ENCODE measurements around the gene INSYN2A.

The INSYN2A gene

GRCh38 chr10:127196282-127197153, at the start of gene INSYN2A:
Gene INSYN2A, minus strand, starts transcription at chr10:127196591. Its CDS starts 20,196 bp downstream, at chr10:127176395.
- peak within 1 kb of the TSS; percentile 14 to 34 (median 22) for H3K4me3 ChIP-seq
- no peak within 1 kb of the TSS for H3K27ac ChIP-seq

GRCh38 chr10:127245456-127245855, 49.1 kb upstream of the INSYN2A start:
- Histone ChIP-seq H3K4me3 (no peak overlapping the region), H3K27ac (no peak overlapping the region)

GRCh38 chr10:127243490-127244272, 47.3 kb upstream of the INSYN2A start:
- Histone ChIP-seq H3K4me3 (no peak overlapping the region), H3K27ac (no peak overlapping the region)

GRCh38 chr10:127242914-127243313, 46.5 kb upstream of the INSYN2A start:
- Histone ChIP-seq H3K4me3 (no peak overlapping the region), H3K27ac (no peak overlapping the region)

DNA sequence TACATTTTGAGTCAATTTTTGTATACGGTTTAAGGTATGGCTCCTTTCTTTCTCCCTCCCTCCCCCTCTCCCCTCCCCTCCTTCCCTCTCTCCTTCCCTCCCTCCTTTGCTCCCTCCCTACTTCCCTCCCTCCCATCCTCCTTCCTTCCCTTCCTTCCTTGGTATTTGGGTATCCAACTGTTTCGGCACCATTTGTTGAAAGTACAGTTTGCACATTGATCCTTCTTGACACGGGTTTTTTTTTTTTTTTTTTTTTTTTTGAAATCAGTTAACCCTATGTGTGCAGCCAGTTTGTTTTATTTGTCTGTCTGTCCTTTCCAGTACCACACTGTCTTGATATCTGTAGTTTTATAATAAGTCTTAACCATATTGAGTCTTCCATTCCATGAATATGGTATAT, 39.9 kb upstream of the INSYN2A start:
- Histone ChIP-seq H3K27ac (no peak overlapping the region), H3K4me3 (no peak overlapping the region)

GRCh38 chr10:127234306-127234800, 38.0 kb upstream of the INSYN2A start:
- H3K4me3 ChIP-seq, result no peak overlapping the region

DNA sequence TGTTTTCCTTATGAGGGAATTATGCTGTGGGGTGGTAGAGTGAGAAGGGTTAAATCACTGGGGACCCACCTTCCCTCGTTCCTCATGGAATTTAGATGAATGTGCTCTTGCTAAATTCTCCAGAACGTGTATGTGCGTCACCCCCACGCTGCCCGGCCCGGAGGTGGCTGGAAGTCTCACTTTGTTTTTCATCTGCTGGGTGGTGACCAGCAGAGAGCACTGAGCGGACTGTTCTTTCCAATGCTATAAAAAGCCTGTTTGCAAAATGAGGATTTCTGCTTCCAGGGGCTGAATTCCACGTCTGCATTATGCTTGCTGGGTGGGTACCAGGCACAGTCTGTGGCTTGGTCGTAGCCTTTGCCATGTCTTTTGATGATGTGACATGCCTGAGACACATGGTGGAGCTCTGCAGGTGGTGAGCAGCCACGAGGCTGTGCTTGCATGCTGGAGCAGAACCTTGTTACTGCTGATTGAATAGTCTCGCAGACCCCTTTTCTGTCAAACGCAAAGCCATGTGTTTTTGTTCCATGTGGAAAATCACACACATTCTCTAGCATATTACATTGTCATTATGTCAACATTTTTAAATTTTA, 31.9 kb upstream of the INSYN2A start:
- H3K27ac ChIP-seq, result no peak overlapping the region
- H3K4me3 ChIP-seq, result no peak overlapping the region

More at GRCh38 chr10:127234306-127234800, 38.0 kb upstream of the INSYN2A start:
- H3K27ac ChIP-seq, result no peak overlapping the region

- Histone ChIP-seq H3K27ac (no peak overlapping the region), H3K4me3 (no peak overlapping the region)
These were observed 31.3 kb upstream of the INSYN2A start for GRCh38 chr10:127227663-127228062.

DNA sequence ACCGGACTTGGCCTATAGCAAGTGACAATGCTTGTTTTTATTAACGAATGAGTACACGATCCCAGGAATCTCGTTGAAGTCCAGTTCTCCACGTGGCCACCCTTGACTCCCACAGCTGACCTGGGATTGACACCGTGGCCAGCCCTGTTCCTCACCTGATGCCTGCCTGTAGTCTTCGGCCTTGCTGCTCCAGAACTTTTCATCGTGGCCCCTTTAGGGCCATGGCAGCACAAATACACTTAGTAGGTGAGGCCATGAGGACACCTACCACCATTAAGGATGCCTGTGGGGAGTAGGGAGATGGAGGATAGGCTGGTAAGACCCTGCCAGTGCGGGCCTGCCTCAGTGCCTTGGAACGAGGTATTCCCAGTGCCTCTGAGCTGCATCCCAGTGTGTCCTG, 30.6 kb upstream of the INSYN2A start:
- no peak overlapping the region for H3K27ac ChIP-seq

GRCh38 chr10:127221281-127221680, 24.9 kb upstream of the INSYN2A start:
- Histone ChIP-seq H3K4me3 (no peak overlapping the region), H3K27ac (no peak overlapping the region)

More for the DNA sequence above, 30.6 kb upstream of the INSYN2A start:
- H3K4me3 ChIP-seq, result no peak overlapping the region

DNA sequence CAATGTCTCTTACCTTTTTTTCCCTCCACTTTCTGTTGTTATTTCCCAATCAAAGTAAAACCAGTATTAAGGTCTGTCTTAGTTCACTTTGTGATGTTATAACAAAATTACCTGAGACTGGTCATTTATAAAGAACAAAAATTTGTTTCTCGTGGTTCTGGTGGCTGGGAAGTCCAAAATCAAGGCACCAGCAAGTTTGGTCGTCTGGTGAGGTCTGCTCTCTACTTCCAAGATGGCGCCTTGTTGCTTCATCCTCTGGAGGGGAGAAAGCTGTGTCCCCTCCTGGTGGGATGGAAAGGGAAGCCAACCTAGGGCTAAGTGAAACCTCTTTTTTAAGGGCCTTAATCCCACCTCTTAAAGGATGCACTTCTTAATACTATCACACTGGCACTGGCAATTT, 22.3 kb upstream of the INSYN2A start:
- no peak overlapping the region for H3K27ac ChIP-seq
- no peak overlapping the region for H3K4me3 ChIP-seq

- Histone ChIP-seq H3K4me3 (no peak overlapping the region), H3K27ac (no peak overlapping the region)
These were observed 20.4 kb upstream of the INSYN2A start for GRCh38 chr10:127216786-127217185.

DNA sequence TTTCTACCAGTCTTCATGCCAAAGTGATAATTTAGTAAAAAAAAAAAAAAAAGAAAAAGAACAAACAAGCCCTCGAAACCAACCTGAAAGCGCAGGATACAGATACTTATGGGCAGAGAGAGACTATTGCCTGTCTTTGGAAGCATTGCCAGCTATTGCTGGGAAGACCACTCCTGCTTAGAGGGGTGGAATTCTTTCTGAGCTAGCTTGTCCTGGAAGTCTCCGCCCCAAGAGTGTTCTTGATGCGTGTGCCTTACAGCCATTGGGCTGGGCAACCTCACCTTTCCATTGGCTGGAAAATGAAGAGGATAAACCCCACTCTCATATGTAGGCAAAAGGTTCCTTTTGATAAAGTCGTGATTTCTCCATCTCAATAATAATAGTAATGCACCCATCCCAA, 19.9 kb upstream of the INSYN2A start:
- H3K27ac ChIP-seq, result no peak overlapping the region
- H3K4me3 ChIP-seq, result no peak overlapping the region

- Histone ChIP-seq H3K4me3 (no peak overlapping the region), H3K27ac (no peak overlapping the region)
These were observed 19.5 kb upstream of the INSYN2A start for GRCh38 chr10:127215866-127216265.

DNA sequence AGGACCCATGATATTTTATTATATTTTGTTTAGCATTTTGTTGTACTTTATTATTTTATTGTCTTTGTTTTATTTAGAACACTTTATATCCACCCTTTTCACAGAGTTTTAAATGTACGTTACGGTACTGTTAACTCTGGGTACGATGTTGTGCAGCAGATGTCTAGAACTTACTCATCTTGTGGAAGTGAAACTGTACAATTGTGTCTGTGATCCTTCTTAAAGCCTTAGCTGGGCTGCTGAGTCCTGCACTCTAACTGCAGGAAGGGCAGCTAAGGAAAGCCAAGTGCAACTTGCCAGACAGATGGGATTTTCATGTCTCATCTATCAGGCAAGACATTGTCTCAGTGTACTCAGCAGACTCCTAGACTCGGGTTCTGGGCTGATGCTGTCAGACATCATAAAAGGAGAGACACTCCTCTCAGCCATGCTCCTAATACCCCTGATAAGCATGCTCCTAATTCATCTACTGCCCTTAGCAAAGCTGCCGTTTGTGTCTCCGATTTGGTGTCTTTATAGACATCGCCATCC, 14.6 kb upstream of the INSYN2A start:
- H3K27ac ChIP-seq, result no peak overlapping the region
- H3K4me3 ChIP-seq, result no peak overlapping the region

DNA sequence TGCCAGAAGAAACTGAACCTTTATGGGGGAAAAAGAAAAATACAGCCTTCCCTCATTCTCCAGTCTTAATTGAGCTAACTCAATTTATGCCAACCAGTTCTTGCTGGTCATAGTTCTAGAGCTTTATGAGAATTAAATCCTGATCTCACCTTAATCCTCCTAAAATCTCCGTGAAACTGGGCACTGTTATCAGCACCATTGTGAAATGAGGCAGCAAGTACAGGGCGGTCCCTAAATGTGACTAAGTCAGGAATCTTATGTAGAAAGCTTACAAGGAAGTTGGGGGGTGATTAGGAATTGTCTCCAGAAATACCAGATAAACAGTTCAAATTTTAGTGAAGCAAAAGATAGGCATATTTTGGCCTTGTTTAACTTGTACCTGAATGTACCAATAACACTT, 10.7 kb upstream of the INSYN2A start:
- Histone ChIP-seq H3K4me3 (no peak overlapping the region), H3K27ac (no peak overlapping the region)

DNA sequence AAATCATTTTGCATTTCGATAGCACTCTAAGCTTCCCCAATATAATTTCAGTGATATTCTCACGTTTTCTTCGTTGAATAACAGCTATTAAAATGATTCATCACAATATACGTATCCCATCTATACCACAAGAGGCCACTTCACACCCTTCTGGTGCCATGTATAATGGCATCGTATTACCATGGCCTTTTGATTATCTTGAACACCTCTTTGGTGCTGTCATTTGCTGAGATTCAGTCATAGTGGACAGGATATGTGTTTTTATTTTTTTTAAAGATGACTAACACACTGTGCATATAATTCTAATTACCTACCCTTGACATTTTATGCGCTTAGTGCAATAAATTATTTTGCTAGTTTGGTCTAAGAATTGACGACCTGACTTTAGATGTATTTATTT, 6.7 kb upstream of the INSYN2A start:
- Histone ChIP-seq H3K27ac (no peak overlapping the region), H3K4me3 (no peak overlapping the region)

DNA sequence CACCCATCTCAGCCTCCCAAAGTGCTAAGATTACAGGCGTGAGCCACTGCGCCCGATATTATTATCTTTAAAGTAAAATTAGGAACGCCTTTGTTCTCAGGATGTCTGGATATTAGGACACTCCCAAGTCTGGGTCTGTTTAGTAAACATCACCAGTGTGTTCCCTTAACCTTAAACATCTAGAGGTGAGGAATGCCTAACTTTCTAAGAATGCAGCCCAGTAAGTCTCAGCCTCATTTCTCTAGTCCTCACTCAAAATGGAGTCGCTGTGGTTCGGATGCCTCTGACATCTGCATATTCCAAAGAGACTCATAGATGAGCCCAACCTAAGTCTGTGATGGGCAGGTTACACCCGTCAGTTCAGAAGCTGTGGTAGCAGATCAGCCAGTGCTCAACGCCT, 4.3 kb upstream of the INSYN2A start:
- Histone ChIP-seq H3K27ac (no peak overlapping the region), H3K4me3 (no peak overlapping the region)

DNA sequence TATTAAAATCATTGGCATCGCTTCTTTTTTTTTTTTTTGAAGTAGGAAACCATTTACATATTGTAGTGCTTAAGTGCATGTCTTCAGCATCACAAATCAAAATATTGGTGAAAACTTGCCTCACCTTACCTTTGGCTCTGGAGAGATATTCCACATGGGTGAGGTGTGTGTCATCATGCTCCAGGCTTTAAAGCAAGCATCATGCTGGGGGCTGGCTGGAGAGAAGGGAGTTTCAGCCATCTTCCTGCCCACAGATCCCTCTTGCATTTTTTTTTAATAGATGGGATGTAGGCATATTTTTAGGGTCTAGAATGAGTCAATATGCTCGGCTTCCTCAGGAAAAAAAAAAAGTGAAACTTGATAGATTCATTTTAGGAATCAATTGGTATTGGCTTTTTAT, 2.3 kb upstream of the INSYN2A start:
- Histone ChIP-seq H3K4me3 (no peak overlapping the region), H3K27ac (no peak overlapping the region)

- no peak overlapping the region for H3K4me3 ChIP-seq
- no peak overlapping the region for H3K27ac ChIP-seq
These were observed 1.9 kb upstream of the INSYN2A start for GRCh38 chr10:127198307-127198706.

Measured in skin epidermis (tissue), 12 donors.